ENCODE measurements around the gene ARPP21. TPM values are rescaled to one million over a fixed set of nuclear protein-coding genes. Genes with fewer than 3 reads are reported as not detected.
A peak's percentile ranks its signal among the peaks of the same experiment; 100 is the strongest.
"Not testable (repeated sequence)": the region's sequence is repeated elsewhere in the genome, so short reads cannot be mapped to it uniquely, and the experiment has no call there.

Gene ARPP21
- polyA plus RNA-seq, 3 donors: 1.4 to 2.1 (median 1.6) TPM

GRCh38 chr3:35800960-35801459 is 161.7 kb downstream of the ARPP21 start:
- peak in 1 of 11 donors; percentile 2 for DNase-seq (ENCODE audit: extremely low read depth in 1 of 11, low read depth in 9 of 11, low spot score in 4 of 11)

- no peak for DNase-seq (ENCODE audit: extremely low read depth in 1 of 11, low read depth in 9 of 11, low spot score in 4 of 11)
These were observed 175.2 kb downstream of the ARPP21 start for GRCh38 chr3:35814531-35814930.

- not testable (repeated sequence) for DNase-seq (ENCODE audit: extremely low read depth in 1 of 11, low read depth in 9 of 11, low spot score in 4 of 11)
These were observed 176.5 kb downstream of the ARPP21 start for GRCh38 chr3:35815796-35816195.

- DNase-seq (ENCODE audit: extremely low read depth in 1 of 11, low read depth in 9 of 11, low spot score in 4 of 11): no peak
These were observed 177.9 kb downstream of the ARPP21 start for GRCh38 chr3:35817216-35817615.

- no peak for DNase-seq (ENCODE audit: extremely low read depth in 1 of 11, low read depth in 9 of 11, low spot score in 4 of 11)
These were observed 192.8 kb downstream of the ARPP21 start for GRCh38 chr3:35832140-35832571.

All from renal cortex interstitium (tissue), 11 donors.